GM19238 (cell line): ENCODE results near the gene MGAT1.
A peak's percentile ranks its signal among the peaks of the same experiment; 100 is the strongest.
"Not testable (repeated sequence)": the region's sequence is repeated elsewhere in the genome, so short reads cannot be mapped to it uniquely, and the experiment has no call there.

Experiments
- DNase-seq: peaks from one replicate; pipeline ENCODE4 v3.0.0; 2011; ENCODE audit warnings: low spot score; ENCODE audit not compliant: insufficient read length

Gene MGAT1

DNA sequence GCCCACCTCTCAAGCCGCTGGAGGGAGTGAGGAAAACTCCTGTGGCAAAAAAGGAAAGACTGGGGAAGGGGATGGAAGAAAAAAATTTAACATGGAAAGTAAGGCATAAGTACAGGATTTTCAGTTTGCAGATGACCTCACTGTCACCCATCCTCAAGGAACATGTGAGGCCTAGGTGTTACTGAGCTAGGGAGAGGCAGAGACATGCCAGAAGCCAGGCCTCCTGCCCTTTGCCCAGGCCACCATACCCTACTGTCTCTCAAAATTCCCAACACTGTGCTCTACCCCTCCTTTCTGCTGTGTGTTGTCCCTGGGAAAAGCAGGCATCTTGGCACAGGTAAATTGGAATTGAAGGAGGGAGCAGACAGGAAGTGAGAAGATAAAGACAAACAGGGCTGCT is 4.4 kb upstream of the MGAT1 start:
- no peak for DNase-seq

DNA sequence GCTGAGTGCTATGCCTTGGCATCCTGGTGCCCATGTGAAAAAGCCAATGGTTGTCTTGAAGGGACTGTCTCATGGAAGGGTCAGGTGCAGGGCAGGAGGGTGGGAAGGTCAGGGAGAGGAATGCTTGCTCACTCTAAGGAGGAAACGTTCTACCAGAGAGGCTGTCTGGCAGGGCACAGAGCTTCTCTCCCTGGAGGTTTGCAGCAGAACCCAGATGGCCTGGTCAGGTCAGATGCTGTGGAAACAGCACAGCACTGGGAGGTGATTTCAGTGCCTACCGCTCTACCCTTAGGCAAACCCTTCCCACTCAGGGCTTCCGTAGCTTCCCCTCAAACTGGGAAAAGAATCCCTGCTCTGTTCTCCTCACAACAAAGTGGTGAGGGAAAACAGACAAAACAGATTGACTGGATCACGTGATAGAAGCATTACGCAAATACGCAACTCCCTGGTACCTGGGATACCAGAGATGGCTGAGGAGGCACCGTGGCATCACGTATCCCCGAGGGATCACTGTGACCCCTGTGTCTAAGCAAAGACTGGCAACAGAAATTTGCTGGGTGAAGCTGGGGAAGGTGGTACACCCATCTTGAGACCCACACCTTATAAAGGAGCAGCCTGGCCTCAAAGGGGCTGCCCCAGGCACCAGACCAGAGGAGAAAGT is 3.9 kb upstream of the MGAT1 start:
- no peak for DNase-seq

DNA sequence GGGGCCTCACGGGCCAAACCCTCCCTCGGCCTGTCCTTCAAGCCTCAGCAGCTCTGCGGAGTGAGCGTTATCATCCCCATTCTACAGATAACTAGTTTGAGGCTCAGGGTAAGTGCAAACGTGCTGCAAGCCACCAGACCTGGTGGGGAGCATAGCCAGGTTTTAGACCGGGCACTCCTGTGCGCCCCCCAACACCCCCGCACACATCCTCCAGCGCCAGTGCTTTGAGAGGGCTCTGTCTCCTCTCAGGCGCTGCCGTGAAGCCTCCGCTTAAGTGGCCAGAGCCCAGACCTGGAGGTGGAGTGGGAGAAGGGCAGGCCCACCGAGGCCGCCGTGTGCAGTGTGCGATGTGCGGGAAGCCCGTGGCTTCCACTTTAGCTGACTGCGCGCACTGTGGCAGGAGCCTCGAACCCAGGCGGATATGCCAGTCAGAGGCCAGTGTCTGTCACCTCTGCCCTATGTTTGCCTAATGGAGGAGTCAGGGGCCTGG is 1.6 kb upstream of the MGAT1 start:
- DNase-seq = no peak

DNA sequence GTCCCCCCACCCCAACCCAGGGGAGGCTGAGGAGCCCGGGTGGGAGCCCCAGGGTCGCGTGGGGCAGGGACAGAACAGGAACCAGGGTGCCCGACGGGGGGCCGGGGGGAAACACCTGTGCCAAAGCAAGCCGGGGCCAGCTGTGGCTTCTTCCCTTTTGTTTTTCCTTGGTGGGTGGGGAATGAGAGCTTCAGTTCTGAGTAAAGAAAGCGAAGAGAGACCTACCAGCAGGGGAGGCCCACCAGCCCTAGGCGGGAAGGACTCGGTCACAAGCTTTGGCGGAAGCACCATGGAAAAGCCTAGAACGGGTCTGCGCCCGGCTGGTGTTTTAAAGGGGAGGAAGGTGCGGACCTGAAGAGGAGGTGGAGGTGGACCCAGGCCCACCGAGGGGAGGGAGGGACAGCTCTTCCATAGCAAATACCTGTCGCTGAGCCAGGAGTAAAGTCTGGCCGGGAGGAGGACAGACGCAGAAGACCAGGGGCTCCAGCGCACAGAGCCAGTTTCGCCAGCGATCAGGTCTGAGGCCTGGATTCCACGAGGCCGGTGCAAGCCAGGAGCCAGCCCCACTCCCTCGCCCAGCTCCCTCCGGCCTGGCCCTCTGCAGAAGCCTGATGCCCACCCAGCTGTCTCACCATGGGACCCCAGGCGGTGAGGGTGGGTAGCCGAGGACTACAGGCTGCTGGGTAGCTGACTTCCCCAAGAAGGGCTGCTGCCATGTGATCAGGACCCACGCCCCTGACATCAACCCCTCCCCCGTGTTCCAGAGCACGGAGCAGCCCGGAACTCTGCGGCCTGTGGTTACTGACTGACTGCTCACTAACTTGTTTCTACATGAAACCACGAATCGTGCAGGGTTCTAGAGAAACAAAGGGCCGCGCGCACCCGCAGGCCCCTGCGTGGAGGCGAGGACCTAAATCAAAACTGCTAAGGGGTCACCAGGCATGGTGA is 849 bp upstream of the MGAT1 start:
- peak; percentile 87 for DNase-seq

DNA sequence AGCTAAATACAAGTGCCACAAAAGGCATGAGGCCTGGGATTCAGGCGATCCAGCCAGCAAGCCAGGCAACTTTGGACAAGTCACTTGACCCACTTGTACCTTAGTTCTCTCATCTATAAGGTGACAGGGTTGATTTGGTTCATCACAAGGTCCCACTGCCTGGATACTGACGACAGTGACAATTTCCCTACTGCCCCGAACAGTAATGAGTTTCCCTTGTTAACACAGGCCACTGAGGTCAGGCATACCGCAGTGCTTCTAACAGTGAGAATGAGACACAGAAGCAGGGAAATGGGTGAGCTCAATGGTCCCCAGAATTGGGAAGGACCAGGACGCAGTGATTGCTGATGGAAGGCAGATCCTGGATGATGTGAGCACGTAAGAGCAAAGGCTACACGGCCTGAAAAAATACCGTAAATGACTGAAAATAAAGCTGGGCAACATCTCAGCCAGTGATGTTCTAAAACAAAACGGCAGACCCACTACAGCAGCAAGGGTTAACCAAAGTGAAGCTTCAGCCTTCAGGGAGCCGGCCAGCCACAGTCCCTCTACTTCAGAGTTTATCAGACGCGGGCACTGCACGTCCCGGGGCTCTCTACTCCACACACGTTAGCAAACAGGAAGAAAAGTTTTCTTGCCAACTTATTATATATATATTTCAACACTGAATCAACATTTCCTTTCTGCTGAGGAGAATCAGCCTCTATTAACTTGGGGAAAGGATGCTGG is 846 bp downstream of the MGAT1 start:
- DNase-seq = no peak

DNA sequence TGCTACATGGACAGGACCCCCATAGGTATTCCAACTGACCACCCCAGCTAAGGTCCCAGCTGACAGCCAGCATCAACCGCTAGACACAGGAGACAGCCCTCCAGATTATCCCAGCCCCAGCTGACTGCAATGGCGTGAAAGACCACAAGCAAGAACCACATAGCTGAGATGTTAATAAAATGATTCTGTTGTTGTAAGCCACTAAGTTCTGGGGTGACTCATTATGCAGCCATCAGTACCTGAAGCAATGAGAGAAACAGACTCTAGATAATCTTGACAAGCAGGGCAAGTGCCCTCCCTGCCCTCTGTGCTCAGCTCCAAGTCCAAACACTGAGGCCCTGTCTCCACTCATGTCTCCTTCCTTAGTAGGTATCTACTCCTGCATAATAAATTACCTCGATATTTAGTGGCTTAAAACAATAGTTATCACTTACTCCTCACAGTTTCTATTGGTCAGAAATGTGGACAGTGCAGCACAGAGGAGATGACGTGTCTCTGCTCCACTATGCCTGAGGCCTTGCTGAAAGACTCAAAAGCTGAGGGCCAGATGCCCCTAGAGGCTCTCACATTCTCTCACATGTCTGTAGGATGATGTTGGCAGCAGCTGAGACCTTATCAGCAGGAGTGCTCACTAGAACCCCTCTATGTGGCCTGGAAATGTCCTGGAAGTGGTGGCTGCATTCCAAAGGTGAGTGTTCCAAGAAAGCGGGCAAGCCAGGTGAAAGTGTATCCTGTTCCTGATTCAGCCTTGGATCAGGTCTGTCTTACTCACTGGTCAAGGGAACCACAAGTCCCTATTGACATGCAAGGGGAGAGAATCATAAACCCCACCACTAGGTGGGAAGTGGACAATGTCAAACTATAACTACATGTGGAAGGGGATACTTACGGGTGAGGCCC is 2.5 kb downstream of the MGAT1 start:
- DNase-seq = no peak

DNA sequence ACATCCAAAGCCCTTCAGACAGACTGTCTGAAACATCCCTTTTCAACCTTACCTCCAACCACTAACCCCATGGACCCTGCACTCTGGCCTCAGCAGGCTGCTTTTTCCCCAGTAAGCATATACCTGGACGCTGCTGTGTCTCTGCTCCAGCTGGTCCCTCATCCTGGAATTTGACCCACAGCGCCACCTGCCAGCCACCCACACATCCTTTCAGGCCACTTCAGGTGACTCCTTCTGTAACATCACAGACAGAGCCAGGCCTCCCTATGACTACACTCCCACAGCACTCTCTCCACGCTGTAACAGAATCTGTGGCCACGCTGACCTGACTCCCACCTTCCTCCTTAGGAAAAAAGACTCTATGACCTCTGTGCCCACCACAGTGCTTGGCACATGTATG is 3.4 kb downstream of the MGAT1 start:
- no peak for DNase-seq

DNA sequence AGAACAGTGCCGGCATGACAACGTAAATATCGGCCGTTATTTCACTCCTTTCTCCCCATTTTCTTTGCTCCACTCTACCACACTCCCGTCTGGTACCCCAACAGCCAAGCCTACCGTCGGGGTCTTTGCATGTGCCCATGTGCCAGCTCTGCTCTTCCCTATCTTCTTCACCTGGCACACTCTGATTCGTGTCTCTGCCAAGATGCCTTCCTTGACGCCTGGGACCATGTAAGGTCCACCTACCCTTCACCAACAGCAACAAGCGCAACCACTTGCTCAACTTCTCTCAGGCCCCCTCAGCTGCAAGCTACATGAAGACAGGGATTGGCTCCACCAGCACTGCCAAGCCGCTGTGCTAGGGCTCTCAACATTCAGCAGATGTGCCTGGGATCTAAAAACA is 4.4 kb downstream of the MGAT1 start:
- no peak for DNase-seq

DNA sequence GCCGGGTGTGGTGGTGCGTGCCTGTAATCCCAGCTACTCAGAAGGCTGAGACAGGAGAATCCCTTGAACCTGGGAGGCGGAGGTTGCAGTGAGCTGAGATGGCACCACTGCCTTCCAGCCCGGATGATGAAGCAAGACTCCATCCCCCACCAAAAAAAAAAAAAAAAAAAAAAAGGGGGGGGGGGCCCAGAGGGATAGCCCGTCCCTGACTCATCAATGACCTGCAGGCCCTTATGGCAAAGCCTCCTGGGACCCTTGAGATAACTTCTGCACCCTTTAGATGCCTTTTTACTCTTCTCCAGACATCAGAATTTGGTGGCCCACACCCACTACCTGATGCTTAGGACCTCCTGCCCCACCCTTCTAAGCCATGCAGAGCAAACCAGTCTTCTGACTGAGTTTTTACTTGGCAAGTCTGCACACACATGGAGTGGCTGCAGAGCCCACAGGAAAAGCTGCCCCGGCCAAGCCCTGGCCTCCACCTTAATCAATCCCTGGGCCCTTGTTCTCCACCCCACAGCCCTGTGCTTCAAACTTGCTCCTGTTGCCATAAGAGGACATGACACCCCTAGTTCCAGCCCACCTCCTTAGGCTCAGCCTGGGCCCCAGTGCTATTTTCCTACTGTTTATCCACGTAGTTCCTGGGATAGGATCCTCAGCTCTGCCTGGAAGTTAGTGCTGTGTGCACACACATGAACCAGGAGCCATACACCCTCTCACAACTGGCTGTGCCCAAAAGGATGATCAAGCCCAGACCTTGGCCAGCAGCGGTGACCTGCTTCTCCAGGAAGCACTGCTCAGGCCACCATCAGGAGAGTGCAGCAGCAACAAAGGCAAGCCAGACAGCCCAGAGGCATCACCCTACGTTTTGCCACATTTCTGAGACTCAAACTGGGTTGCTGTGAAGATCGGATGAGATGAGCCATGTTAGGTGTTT is 5.1 kb downstream of the MGAT1 start:
- no peak for DNase-seq

DNA sequence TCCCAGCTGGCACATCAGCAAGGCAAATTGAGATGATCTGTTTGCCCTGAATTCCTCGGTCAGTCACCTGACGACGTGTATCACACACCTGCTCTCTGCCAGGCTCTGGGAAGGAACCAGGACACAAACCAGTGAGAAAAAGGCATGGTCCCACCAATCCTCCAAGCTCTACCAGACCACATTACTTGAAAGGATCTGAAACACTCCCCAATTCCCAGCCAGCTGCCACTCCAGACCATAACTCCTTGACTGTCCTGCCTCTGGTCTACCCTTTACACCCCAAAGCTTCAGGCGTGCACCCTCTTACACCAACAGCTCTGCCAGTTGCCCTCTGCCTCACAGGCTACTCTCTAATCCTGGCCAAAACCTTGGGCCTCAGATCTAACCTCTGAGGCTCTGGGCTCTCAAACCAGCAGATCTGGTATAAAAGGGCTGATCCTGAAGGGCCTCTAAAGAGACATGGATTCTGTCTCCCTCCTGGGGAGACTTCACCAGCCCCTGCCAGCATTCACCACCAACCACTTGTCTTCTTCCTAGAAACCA is 6.8 kb downstream of the MGAT1 start:
- no peak for DNase-seq

DNA sequence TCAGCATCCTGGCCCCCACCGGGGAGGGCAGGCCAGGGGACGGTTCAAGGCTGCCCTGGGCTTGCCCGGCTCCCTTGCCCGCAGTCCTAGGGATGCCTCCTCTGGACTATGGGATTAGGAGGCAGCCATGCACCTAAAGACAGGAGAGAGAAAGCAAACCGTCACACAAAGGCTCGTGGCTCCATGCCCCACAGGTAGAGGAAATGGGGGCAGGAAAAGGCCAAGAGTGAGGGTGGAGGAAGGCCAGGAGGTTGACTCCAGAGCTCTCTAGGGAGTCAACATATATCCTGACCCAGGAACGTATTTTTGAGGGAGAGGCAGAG is 9.7 kb downstream of the MGAT1 start:
- no peak for DNase-seq

DNA sequence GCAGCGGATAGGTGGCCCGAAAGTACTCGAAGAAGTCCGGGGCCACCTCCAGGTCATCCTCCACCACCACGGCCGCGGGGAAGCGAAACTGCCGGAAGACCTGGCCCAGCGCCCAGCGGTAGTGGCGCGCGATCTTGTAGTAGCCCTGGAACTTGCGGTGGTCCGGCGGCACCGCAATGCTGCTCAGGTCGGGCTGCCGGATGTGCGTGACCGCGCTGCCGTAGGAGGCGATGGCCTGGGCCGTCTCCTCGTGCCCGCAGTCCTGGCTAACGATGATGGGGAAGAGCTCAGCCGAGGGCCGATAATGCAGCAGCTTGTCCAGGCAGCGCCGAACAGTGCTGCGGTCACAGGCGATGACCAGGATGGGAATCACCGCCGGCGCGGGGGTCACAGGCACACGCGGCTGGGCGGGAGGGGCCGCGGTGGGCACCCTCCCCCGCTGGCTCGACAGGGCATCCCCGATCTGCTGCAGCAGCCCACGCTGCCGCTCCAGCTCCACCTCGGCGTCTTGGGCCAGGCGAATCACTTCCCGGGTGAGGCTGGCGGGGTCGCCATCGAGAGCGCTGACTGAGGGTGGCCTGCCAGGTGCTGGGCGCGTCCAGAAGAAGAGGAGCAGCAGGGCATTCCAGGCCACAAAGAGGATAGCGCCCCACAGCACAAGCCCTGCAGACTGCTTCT is 10.2 kb downstream of the MGAT1 start:
- no peak for DNase-seq

DNA sequence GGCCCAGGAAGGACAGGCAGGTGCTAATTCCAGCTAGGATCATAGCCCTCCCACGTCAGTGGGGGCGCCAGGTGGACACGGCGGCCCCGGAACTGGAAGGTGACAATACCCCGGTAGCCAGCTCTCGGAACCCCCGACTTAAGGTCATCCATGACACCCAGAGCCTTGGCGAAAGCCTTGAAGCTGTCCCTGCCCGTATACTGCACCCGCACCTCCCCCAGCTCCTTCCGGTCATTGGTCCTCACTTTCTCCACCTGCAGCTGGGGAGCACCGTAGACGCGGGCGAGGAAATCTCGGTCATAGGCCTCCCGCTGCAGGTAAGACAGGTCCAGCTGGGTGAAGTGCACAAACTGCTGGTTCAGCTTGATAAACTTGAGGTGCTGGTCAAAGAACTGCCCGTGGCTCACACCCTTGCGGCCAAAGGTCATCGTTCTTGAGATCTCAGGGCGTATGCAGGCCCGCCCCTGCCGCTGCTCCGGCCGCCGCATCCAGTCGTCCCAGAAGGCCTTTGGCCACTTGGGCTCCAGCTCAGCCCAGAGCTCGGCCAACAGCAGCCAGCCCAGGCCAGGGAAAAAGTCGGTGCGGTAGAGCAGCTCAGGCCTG is 10.9 kb downstream of the MGAT1 start:
- DNase-seq = no peak

DNA sequence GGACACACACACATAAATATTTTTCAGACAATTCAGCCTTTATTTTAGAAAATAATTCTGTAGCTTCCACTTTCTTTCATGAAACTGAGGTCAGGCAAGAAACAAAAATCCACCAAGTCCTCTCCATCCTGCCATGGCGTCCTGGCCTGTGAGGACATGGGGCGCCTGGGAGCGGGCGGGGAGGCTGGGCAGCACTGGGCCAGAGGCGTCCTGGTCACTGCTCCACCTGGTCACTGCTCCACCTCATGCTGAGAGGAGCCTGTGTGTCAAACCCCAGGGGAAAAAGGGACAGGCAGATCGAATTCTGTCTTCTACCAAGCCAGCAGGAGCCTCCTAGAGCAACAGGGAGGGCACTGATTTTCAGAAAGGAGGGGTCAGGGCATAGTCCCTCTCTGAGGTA is 12.1 kb downstream of the MGAT1 start:
- no peak for DNase-seq

DNA sequence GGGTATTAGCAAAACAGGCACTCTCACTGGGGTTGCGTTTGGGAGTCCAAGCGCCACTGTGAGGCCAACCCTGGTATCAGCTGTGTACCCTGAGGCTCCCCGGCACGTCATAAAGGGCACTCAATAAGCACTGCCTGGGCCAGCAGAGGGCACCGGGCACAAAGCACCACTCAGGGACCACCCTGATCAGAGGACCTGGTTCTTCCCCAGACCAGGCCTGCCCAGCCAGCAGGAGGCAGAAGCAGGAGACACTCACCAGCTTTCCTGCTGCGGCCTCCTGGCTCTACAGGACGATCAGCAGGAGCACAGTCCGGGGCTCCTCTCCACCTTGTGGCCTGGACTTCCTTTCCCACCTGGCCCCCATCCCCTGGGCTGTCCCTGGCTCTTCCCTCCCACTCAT is 12.6 kb downstream of the MGAT1 start:
- DNase-seq = no peak

DNA sequence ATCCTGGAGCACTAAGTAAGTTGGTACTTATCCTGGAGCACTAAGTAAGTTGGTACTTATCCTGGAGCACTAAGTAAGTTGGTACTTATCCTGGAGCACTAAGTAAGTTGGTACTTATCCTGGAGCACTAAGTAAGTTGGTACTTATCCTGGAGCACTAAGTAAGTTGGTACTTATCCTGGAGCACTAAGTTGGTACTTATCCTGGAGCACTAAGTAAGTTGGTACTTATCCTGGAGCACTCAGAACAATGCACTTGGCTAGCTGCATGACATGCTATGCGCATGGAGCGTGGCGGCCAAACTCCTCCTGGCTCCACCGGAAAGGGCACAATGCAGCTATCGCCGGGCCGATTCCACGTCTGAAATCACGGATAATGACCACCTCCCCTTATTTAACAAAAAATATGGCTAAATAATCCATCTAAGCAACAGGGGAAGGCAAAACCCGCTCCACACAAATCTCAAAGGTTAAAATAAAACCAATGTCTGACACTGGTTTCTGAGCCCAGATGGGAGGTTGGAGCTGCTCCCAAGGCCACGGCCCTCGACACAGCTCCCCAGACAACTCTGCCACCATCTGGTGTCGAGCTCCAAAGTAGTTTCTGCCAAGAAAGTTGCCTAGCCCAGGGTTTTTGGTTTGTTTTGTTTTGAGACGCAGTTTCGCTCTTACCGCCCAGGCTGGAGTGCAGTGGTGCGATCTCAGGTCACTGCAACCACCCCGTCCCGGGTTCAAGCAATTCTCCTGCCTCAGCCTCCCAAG is 13.8 kb downstream of the MGAT1 start:
- not testable (repeated sequence) for DNase-seq

DNA sequence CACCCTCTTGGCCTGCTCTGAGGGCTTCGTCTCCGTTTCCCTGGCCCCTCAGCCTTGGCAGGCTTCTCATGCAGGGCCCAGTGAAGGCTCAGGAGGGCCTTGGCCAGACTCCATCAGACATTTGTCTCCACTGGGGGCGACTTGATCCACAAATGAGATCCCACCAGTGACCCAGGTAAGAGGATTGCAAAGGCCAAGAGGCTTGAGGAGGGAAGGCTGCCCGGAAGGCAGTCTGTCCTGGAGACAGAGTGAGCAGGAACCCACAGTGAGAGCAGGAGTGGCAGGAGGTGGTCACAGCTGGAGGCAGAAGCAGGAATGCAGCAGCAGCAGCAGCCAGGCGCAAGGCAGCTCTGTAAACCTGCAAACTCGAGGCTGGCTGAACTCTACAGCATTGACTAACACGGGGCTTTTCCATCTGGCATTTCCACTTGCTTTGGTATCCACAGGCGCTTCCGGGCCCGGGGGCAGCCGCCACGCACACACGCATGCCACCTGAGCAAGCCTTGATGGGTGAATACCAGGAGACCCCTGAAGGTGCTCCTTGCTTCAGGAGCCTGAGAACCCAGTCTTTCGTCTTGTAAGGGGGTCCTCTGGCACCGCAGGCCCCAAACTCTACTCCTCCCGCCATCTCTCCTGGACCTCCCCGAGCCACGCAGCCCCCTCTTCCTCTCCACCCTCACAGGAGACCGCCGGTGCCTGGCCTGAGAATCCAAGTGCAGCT is 14.7 kb downstream of the MGAT1 start:
- no peak for DNase-seq
